Muscle of arm (tissue), 12 donors: ENCODE results near the gene GPX4. TPM values are rescaled to one million over a fixed set of nuclear protein-coding genes. Genes with fewer than 3 reads are reported as not detected.
"Not testable (repeated sequence)": the region's sequence is repeated elsewhere in the genome, so short reads cannot be mapped to it uniquely, and the experiment has no call there.

ENCODE experiments used
- DNase-seq: peaks from one replicate; pipeline ENCODE4 v3.0.0-alpha.2; 2013
- polyA plus RNA-seq, 12 donors: library from polyadenylated mRNA; unstranded; fragments of 120-200 nt; gene quantifications; one replicate each; pipeline ENCODE4 v1.2.1, GENCODE V29; 2013; ENCODE audit not compliant: insufficient read length in 12 of 12

The GPX4 gene
- polyA plus RNA-seq, 12 donors = 122 to 187 (median 142) TPM; not detected in 1

DNA sequence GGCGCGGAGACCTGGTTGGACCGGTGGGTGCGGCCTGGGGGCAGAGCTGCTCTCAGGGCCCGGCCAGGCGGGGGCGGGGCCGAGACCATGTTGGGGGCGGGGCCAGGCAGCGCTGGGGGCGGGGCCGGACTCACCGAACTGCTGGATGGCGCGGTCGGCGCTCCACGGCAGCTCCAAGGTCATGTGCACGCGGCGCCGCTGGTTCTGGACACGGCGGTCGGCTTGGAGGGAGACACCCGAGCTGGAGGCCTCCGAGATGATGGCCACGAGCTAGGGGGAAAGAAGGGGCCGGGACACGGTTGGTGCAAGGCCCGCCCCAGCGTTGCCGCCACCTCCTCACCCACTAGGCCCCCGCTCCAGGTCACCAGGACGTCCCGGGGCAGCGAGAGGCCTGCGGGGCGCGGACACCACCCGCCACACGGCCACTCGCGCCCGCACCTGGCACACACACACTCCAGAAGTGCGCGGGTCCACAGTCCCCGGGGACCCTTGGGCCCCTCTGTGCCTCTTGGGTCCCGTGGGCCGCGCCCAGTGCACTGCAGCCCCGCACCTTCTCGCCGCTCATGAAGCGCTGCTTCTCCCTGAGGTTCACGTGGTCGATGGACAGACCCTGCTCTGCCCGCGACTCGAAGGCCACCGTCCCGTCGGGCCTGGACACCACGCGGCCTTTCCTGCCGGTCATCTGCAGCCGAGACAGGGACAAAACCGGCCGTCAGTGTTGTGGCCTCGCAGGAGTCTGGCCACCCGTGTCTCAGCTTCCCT, 8.7 kb downstream of the GPX4 start:
- no peak for DNase-seq

DNA sequence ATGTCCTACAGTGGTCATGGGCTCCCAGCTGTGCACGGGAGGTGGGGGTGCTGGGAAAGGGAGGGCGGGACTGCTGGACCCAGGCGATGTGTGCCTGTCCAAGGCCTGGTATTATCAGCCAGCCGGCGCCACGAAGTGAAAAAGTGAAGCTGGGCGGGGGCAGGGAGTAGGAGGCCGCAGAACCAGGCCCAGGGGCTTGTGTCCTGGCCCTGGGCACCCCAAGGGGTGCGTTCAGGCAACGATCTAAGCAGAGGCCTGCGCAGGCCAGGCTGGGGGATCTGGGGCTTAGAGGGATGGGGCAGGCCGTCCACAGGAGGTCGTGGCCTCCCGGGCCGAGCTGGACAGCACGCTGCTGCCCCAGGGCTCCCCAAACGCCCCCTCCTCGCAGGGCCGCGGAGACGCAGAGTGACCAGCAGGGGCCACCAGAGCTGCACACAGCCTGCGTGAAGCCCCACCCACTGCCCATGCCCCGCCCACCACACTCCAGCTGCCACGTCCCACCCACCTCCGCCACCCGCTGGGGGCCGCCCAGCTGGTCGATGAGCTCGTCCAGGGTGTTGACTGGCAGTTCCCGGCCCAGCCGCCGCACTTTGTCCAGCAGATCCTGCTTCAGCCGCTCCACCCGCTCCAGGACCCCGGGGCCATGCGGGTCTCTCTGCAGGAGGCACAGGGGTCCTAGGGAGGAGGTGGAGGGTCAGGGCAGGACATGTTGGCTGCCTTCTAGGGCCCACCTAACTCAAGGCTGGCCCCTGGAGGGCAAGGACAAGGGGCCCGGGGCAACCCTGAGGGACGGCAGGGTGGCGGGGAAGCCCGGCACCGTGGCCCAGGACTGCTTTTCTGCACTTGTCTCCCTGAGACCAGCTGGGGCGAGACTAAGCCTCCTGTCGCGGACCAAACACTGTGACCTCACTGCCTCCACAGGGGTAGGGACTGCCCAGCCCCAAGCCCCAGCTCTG, 9.5 kb downstream of the GPX4 start:
- peak; percentile 90 for DNase-seq

DNA sequence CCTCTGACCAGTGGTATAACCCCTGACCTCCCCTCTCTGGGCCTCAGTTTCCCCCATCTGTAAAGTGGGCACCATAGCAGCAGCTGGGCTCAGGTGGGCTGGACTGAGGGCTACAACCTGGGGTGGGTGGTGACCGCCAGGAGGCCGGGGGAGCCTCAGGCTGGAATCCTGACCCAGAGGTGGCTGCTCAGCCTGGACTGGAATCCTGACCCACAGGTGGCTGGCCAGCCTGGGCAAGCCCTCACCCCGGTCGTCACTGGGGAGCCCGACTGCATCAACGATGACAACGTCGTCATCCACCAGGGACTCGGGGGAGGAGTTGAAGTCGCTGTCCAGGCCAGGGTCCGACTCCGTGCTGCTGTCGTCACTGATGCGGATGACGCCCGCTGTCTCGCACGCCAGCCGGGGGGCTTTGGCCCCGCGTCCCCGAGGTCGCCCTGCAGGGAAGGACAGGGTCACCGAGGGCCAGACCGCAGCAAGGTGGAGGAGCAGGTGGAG, 10.2 kb downstream of the GPX4 start:
- no peak for DNase-seq

DNA sequence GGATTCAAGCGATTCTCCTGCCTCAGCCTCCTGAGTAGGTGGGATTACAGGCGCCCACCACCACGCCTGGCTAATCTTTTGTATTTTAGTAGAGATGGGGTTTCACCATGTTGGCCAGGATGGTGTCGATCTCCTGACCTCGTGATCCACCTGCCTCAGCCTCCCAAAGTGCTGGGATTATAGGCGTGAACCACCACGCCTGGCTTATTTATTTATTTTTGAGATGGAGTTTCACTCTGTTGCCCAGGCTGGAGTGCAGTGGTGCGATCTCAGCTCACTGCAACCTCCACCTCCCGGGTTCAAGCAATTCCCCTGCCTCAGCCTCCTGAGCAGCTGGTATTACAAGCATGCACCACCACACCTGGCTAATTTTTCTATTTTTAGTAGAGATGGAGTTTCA, 10.9 kb downstream of the GPX4 start:
- not testable (repeated sequence) for DNase-seq

DNA sequence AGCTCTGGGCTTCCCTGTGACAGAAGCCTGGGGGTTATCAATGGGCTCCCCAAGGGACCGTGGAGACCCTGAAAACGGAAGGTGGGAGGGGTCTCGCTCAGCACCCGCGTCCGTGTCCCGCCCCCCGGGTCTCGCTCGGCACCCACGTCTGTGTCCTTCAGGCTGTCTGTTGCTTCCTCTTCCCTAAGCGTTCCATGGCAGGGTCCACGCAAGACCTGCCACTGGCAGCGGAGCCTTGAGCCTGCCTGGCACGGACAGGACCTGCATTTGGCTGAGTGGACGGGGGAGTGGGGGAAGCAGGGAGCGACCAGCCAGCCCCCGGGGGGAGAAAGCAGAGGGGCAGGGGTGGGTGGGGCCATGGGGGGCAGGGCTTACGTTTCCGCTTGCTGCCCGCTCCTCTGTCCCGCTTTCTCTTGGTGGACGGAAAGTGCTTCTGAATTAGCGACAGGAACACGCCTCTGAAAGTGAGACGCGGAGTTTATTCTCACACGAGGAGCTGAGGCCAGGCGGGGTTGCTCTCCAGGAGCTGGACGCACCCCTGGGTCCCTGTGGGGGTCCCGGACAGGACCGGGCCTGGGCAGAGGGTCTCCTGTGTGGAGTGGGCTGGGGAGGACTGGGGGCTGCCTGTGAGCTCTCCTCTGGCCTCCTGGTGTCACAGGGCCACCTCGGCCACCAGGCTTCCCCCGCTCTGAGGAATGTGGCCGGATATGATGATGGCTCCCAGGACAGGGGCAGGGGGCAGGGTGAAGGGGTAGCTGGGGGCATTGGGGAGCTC, 12.0 kb downstream of the GPX4 start:
- no peak for DNase-seq

DNA sequence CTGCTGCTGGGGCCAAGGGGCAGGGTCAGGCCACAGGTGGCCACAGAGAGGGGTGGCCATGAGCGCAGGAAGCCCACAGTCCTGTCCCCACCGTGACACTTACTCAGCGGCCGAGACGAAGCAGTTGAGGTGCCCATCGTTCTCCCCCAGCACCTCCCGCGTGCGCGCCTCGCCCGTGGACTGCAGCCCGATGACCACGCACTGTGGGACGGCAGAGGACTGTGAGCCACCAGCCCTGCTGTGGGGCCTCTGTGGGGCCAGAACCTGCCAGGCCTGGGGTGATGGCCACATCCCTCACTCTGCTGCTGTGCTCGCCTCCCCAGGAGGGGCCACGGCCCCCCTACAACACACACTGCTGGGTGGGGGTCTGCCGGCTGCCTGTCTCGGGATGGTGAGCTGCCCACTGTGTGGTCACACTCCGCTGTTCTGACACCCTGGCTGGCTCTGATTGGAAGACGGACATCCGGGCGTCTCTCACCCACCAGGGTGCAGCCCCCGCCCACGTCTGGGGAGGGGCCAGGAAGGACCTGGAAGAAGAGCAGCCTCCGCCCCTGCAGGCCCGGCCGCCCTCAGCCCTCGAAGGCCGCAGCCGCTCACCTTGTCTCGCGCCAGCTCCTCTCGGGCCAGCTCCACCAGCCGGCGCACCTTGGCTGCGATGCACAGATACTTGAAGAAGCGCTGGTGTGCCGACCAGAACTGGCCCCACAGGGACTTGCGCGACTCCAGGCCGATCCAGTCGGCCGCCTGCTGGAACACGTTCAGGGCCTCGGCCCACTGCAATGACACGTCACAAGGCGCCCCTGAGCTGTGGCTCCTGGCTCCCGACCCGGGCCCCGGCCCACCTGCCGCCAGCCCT, 13.2 kb downstream of the GPX4 start:
- DNase-seq = no peak

DNA sequence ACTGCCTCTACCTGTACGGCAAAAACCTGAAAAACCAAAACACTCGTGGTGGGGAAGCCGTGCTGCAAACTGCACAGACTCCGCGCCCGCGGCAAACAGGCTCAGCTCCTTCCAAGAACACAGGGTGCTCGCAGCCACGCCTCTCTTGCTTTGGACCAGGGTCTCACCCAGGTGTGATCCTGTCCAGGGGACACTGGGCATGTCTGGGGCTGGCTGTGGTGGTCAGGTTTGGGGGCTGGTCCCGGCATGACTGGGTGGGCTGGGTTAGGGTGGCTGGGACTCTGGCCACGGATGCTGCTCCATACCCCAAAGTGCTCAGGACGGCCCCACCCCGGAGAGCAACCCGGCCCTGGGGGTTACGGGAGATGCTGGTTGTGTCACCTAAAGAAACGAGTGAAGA, 13.9 kb downstream of the GPX4 start:
- no peak for DNase-seq

DNA sequence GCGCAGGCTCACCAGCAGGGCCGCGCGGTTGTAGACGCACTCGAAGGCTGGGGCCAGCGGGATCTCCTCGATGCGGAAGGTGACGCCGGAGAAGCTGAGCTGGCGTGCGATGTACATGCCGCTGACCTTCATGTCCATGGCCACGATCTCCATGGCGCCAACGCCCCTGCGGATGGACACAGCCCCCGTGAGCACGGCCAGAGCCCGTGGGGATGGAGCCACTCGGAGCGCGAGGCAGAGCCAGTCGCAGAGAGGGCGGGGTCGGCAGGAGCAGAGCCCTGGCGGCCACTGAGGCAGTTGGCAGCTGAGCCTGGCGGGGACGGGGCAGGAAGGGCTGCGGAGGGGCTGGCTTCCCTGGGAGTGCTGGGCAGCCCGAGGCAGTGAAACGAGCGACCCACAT, 15.2 kb downstream of the GPX4 start:
- no peak for DNase-seq

DNA sequence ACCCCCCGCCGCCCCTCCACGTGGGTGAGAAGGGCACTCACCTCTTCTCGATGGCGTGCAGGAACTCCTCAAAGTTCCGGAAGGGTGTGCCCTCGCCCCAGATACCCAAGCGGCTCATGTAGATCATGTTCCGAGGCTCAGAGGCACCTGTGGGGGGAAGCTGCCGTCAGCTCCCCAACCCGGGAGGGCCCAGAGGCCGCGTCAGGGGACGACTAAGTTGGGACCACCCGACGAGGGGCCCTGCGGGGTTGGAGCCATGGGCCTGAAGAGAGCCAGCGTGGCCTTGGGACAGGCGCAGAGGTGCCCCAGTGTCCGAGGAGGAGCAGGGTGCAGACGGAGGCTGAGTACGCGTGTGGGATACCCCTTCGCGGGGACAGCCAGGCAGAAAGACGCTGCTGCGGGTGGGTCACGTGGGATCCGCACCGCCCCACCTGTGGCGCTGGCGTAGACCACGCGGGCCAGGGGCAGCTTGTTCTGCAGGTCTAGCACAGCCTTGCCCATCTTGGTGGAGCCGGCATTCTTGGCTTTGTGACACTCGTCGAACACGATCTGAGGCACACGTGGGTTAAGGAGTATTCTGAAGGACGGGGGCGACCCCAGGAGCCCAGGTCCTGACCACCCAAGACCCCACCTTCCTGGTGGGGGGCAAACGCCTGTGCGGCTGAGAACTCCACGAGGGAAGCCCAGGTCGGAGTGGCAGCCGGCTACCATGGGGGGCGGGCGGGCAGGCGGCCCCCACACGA, 15.9 kb downstream of the GPX4 start:
- DNase-seq = no peak

DNA sequence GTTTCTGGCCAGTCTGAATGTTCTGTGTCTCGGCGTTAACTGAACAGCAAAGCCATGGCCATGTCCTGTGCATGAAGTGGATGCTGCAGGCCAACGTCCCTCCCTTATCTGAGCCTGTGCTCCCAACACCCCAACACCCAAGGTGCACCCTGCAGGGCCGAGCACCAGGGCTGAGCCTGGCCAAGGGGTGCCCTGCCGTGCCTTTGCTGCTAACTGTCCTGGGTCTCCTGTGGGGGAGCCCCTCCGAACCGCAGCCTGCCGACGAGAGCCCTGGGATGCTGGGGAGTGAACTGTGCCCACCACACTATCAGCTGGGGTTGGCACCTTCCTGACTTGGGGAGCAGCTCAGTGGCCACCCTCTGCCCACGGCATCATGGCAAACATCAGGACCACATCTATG, 17.6 kb downstream of the GPX4 start:
- no peak for DNase-seq

DNA sequence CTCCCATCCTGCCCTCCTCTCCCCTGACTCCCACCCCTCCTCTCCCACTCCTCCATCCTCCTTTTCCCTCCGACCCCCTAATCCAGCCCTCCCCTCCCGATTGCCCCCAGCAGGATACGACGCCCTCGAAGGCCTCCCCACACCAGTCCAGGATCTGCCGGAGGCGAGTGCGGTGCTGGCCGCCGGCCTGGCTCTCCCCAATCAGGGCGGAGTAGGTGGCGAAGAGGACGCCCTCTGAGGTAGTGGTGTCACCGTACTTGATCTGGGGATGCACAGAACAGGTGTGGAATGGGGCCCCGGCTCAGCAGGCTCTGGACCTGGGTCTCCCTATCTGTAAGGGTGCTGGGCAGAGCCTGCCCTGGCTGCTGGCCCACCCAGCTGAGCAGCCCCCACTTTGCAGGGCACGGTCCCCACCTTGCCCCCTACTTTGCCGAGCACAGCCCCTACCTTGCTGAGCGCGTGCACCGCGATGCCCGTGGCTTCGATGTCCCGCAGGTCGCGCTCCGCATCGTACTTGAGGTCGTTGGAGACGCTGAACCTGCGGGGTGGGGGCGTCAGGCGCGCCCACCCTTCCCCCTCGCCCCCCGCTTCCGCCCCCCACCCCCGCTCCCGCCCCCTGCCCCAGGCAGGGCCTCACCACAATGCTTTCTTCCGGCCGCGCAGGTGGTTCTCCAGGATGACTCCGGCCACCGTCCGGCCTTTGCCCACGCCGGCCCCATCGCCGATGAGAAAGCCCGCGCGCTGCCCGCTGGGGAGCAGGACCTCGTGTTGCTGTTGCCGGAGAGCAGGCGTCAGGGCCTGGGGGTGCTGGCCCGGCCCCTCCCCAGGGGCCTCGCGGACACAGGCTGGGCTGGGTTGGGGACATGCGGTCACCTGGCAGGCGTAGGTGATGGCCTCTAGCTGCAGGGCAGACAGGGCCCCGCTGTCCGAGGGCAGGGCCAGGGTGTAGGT, 18.5 kb downstream of the GPX4 start:
- no peak for DNase-seq

DNA sequence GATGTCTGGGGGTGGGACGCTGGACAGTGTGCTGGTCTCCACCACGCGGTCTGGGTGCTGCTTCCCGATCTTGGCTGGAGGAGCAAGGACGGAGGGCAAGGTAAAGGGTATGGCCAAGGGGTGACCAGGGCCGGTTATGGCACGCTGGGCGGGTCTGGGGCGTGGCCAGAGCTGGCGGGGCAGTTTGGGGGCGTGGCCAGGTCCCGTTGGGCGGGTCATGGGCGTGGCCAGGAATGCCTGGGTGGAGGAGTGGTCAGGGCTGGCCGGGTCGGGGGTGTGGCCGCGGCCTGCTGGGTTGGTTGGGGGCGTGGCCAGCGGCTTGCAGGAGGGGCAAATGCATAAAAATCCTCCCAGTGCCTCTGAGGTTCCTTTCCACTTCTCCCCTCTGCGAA, 19.2 kb downstream of the GPX4 start:
- no peak for DNase-seq

DNA sequence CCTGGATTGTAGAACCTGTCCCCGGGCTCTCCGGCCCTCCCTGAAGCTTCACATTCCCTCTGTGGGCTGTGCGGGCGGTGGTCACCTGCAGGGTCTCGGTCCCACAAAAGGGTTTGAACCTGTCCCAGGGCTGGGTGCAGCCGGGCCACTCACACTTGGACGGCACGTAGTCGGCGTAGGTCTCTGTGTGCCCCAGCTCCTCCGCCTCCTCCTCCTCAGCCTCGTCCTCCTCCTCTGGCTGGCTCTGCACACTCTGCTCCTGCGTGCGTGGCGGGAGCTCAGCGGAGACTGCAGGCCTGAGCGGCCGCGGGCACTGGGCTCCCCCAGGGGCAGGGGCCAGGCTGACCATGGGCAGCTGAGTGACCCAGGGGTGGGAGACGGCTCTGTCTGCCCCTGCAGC, 19.6 kb downstream of the GPX4 start:
- DNase-seq = no peak

DNA sequence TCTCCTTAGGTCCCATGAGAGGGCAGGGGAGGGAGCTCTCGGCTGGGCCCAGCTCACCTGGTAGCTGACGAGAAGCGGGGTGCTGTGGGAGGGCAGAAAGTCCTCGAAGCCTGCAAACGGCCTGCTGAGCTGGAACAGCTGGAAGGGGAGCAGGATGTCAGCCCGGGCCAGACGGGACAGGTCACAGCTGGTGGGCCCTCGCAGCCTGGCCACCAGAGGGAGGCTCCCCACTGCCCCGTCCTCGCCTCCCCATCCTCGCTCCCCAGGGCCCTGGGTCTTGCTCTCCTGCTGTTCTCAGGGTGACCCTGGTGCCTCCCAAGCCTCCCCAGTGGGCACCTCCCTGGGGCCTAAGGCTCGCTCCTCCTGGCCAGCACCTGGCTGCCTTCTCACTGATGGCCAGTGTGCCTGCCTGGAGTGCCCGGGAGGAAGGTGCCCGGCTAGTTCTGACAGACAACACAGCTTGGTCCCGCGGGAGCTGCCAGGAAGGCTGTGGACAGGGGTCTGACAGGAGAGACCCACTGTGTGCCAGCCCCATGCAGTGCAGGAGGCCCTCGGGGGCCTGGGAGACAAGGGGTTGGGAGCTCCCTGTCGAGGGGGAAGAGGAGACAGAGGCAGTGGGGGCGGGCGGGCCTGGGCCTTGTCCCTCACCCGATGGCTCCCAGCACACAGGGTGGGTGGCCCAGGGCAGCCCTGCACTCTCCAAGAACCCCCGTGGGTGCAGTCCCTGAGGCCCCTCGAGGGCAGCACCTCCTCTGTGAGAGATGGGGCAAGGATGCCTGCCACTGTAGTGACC, 20.3 kb downstream of the GPX4 start:
- DNase-seq = no peak

DNA sequence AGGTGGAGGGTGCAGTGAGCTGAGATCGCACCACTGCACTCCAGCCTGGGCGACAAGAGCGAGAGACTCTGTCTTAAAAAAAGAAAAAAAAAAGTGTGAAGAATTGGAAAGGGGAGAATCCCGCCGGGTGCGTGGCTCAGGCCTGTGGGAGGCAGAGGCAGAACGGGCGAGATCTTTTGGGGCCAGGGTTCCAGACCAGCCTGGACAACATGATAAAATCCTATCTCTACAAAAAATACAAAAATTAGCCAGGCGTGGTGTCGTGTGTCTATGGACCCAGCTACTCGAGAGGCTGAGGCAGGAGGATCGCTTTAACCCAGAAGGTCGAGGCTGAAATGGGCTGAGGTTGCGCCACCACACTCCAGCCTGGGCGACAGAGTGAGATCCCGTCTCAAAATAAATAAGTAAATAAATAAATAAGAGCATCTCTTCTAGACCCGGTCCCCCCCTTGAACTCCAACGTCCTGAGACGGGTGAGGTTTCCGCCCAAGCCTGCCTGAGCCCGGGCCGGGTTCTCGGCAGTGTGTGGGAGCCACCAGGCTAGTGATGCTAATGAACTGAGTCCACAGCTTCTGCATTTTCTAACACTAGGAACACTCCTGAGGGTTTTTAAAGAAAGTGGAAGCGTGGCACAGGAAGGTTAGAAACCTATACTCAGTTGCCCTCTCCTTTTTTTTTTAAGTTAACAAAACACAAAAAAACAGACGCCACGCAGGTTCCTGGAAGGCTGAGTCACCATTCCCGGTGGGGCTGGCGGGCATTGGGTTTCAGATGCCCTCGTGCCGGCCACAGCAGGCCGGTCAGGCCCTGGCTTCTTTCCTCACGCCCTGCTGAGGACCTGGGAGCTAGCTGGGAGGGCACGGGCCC, 22.0 kb downstream of the GPX4 start:
- DNase-seq = no peak

DNA sequence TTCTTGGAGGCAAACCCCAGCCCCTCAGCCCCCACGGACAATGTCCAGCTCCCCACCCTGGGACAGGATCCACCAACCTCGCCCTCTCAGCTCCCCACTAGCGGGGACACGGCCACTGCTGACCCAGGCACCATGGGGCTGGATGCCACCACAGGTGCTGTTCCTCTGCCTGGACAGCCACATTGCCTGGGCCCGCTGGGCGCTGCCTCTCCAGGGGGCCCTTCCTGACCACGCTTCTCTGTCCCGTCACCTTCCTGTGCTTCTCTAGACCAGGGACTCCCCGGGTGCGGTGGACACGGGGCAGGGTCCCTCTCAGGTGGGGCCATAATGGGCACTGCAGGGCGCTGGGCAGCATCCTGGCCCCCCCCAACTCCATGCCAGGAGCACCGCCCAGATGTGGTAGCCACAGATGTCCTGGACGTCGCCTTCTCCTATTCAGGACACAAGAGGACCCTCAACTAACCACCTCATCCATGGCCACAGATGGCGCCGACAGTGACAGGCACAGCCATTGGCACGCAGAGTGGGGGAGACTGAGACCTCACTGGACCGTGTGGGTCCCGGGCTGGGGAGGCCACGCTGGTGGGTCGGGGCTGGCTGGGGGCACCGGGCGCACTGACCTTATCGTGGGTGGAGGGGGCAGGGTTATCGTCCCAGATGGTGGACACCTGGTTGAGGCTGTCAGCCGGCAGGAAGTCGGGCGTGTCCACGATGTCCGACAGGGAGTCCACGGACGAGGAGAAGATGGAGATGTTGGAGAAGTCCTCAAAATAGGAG, 23.4 kb downstream of the GPX4 start:
- DNase-seq = no peak
